Left kidney (tissue), 1 donor: ENCODE data around the gene DBT. TPM values are rescaled to one million over a fixed set of nuclear protein-coding genes. Genes with fewer than 3 reads are reported as not detected.

ENCODE experiments used
- polyA plus RNA-seq: library from polyadenylated mRNA; unstranded; fragments of 120-200 nt; gene quantifications from one replicate; pipeline ENCODE4 v1.2.1, GENCODE V29; 2013; ENCODE audit not compliant: insufficient read length

DBT gene
- polyA plus RNA-seq, 1 donor, result 29.7 TPM

Other genes with a start within 250 kb of the DBT start
- gene SASS6, start 116.9 kb downstream of the DBT start, polyA plus RNA-seq, result 12.2 TPM
- 44.2 TPM for gene TRMT13, start 116.7 kb downstream of the DBT start, polyA plus RNA-seq
- gene LRRC39, start 71.6 kb downstream of the DBT start, polyA plus RNA-seq, result 4.6 TPM
- gene RTCA, start 16.4 kb upstream of the DBT start, polyA plus RNA-seq, result 35.4 TPM
- 32.9 TPM for gene CDC14A, start 102.7 kb upstream of the DBT start, polyA plus RNA-seq